Posterior vena cava (tissue), 2 donors: ENCODE results near the gene SNTG2. TPM values are rescaled to one million over a fixed set of nuclear protein-coding genes. Genes with fewer than 3 reads are reported as not detected.
"Not testable (repeated sequence)": the region's sequence is repeated elsewhere in the genome, so short reads cannot be mapped to it uniquely, and the experiment has no call there.

Experiments used
- DNase-seq: peaks from one replicate; pipeline ENCODE4 v3.0.0-alpha.2; 2020; ENCODE audit warnings: low spot score
- intact Hi-C, 2 donors: fragments of 100-400 bp; cut with DNase I; formaldehyde crosslinking; loops; one replicate each; pipeline versions ENCODE4 v1.14.1 to v1.14.2; 2022 to 2023
- total RNA-seq, 2 donors: library from RNA; stranded (reverse); fragmentation: NEBNext Ultra II Directional; extraction: Animal tissue kit (Norgen Biotek cat#: 25700); gene quantifications; one replicate each; pipeline ENCODE4 v1.2.1, GENCODE V29; 2021
- donor health status: DM: yes; HTN: yes; CAD: no.
- donor health status: DM: yes; HTN: yes; CAD: no.

The SNTG2 gene
- total RNA-seq, 2 donors from 2014 or later, result 5.2 to 6.2 TPM

DNA sequence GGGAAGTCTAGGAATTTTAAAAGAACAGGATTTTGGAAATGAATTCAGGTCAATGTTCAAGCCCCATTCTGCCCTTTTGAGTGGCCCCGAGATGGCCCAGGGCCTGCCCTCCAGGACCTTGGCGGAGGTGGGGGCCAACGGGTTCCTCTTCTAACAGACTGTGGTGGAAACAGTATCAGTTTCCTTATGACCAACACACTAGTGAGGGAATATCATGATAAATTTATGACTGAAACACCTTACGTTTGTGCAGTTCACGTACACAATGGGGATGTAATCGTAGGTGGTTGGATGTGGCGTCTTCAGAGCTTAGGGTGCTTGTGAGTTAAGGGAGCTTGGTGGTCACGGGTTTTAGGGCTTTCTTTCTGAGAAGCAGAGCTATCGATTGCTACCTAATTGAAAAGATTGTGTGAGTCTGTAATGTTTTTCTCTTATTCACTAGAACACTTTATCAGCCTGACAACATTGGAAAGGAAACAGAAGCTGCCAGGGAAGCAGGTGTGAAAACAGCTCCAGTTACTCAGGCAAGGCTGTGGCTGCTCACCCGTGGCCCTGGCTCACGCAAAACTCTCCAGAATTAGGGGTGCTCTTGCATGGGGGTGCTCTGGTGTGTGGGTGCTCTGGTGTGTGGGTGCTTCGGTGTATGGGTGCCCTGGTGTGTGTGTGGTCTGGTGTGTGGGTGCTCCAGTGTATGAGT, 165.3 kb downstream of the SNTG2 start:
- intact Hi-C loops, result no loop called here
- DNase-seq, result no peak

DNA sequence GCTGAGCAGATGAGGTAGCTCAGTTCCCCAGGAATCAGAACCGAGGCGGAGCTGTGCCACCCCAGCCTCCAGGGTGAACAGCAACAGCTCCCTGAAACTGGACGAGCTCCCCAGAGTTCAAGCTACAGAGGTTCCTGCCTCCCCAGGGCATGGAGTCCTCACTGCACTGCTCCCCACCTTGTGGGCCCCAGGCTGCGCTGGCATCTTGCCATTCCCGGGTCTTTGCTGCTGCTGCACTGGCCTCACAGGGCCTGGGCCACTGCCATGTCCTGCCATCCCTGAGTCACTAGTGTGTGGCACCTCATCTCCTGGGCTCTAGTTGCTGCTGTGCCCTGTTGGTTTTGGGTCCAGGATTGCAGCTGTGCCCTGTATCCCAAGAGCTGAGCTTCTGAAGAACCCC, 166.9 kb downstream of the SNTG2 start:
- intact Hi-C loops, result no loop called here
- DNase-seq, result no peak

DNA sequence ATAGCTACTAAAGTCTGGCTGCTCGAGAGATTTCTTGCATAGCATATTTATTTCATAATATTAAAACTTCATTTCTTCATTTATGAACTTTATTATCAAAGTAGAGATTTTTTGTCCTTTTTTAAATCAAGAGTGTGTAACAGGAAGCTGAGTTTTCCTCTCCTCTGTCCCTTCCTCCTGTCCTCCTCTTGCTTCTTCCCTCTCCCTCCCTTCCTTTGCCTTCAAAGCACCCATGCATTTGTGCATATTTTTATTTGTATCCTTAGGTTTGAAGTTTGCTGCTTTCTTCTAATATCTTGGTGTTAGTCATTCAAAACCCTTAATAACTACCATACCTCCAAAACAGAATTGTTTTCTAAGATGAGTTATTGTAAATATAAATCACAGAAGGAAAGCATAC, 174.6 kb downstream of the SNTG2 start:
- intact Hi-C loops, result no loop called here
- no peak for DNase-seq

DNA sequence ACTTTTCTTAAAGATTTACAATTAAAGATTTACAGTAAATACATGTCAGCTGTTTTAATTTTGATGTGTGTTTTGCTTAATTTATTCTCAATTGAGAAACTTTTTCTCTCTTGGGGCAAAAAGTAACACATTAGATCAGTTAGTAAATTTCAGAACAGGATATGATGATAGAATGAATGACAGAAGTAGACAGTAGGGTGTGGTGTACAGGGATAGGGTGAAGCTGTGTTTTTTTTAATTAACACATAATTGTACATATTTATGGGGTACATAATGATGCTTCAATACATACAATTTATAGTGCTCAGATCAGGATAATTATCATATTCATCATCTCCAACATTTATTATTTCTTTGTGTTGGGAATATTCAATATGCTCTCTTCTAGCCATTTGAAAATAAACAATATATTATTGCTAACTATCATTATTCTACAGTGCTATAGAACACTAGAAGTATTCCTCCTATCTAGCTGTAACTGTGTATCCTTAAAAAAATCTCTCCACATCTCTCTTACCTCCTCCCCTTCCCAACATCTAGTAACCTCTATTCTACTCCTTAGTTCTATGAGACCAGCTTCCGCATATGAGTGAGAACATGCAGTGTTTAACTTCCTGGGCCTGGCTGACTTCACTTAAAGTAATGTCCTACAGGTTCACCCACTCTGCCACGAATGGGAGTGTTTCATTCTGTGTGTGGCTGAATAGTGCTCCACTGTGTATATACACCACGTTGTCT, 175.2 kb downstream of the SNTG2 start:
- no peak for DNase-seq
- intact Hi-C loops, result no loop called here

DNA sequence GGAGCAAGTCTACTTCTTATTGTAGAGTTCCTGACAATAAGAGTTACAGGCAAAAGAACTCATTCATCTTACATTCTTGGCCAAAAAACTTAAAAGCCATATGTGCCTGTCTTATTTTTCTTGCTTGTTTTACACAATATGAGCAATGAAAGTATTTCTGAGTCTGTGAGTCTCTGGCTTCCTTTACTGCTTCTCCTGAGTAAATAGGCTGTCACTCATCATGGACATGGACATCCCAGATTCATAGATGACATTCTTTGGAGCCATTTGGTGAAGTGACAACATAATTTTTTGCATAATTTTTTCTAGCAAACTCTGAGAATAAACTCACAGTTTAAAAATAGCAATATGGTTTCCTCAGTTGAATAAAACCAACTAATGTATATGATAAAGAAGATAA, 179.3 kb downstream of the SNTG2 start:
- intact Hi-C loops, result no loop called here

DNA sequence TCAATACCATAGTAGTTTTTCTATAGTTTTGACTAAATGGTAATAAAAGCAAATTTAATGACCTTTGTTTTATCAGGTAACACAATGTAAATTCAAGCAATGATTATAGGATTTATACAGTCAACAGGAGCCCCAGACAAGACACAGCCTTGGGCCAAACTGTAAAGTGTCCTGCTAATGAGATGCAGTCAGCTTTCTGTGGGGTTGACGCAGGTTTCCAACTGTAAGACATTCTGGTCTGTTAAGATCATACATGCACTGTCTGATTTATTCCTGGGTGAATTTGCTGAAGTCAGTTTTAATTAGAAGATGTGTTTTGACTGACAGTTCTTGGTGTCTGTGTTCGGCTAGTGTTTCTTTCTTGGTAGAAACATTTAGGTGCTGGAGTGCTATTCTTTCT, 180.3 kb downstream of the SNTG2 start:
- intact Hi-C loops, result no loop called here
- no peak for DNase-seq

More for the DNA sequence above, 179.3 kb downstream of the SNTG2 start:
- no peak for DNase-seq

DNA sequence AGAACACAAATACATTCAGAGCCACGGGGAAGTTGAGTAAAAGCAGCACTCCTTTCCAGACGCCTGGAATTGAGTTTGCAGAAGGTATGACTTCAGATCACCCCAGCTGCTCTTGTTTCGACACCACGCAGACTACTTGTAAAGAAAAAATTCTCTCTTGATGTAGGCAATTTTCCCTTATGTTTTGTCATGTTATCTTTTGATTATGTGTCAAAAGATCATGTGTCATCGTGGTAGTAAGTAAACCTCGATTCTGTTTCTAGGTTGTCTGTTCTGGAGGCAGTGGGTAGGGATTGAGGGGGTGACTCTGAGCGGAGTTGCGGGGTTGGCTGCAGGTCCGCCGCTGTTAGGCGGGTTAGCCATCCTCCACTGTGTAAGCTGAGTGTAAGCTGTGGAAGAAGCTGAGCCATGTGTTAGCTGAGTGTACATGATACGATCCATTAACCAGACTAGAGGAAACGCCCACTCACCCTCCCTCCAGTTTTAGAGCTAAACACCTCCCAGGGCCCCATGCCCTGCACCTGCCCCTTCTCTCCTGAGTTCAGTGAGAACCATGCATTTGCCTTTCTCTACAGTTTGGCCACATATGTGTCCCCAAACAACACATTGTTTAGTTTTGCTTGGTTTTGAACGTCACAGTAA, 181.8 kb downstream of the SNTG2 start:
- DNase-seq, result no peak
- intact Hi-C loops, result no loop called here

DNA sequence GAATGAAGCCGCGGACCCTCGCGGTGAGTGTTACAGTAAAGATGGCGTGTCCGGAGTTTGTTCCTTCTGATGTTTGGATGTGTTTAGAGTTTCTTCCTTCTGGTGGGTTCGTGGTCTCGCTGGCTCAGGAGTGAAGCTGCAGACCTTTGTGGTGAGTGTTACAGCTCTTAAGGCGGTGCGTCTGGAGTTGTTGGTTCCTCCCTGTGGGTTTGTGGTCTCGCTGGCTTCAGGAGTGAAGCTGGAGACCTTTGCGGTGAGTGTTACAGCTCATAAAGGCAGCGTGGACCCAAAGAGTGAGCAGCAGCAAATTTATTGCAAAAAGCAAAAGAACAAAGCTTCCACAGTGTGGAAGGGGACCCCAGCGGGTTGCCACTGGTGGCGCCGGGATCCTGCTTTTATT, 183.2 kb downstream of the SNTG2 start:
- intact Hi-C loops, DNase-seq: not testable (repeated sequence)

DNA sequence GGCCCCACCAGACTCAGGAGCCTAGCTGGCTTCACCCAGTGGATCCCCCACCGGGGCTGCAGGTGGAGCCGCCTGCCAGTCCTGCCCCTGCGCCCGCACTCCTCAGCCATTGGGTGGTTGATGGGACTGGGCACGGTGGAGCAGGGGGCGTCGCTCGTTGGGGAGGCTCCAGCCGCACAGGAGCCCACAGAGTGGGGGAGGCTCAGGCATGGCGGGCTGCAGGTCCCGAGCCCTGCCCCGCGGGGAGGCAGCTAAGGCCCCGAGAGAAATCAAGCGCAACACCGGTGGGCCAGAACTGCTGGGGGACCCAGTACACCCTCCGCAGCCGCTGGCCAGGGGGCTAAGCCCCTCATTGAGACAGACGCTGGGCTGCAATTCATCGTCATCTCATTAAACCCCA, 184.0 kb downstream of the SNTG2 start:
- intact Hi-C loops, result no loop called here
- DNase-seq, result no peak

DNA sequence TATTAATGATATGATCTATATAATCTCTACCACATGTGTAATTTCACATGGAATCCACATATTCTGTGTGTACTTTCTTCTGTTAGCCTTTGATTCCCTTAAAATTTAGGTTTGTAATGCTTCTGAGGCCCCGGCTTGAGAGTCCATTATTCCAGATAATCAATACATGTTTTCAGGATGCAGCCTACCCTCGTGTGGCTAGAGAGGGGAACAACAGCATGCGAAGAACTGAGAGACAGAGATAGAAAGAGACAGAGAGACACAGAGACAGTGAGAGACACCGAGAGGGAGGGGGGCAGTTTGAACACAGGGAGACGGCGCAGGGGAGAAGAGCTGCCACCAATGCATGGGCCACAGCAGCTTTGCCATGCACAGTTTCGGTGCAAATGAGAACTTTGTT, 185.4 kb downstream of the SNTG2 start:
- intact Hi-C loops, result no loop called here
- DNase-seq, result no peak

DNA sequence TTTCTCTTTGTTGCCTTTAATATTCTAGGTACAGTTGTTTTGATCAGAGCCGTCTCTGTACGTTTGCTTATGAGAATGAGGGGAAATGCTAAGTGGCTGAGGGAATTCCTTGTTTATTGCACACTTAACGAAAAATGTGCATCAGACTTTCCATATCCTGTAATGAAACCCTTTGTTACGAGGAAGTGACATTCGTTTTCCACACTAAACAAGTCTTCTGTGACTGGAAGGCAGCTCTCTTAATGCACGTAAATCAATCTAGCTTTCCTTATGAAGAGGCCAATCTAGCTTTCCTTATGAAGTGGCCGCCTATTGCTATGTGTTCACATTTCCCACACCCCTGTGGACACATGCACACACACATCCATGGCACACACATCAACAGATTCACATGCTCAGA, 186.2 kb downstream of the SNTG2 start:
- DNase-seq, result no peak
- intact Hi-C loops, result loop anchor here in 1 of 2 donors (1.0 kb wide), 1 partner anchor 18 kb away; no protein-coding TSS in a partner anchor

DNA sequence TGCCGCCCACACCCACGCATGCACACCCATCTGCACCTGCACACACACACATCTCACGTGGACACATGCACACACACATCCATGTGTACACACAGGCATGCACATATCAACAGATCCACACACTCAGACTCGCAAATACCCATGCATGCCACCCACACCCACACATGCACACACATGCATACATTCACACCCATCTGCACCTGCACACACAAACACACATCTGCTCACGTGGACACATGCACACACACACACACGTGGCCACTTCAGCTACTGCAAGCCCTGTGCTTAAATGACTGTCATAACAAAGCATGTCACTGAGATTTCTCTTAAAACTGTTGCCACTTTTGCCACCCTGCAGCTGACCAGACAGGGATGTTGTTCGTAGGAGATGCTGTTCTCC, 186.6 kb downstream of the SNTG2 start:
- DNase-seq, result no peak
- intact Hi-C loops, result loop anchor here in 1 of 2 donors (1.0 kb wide), 1 partner anchor 18 kb away; no protein-coding TSS in a partner anchor

DNA sequence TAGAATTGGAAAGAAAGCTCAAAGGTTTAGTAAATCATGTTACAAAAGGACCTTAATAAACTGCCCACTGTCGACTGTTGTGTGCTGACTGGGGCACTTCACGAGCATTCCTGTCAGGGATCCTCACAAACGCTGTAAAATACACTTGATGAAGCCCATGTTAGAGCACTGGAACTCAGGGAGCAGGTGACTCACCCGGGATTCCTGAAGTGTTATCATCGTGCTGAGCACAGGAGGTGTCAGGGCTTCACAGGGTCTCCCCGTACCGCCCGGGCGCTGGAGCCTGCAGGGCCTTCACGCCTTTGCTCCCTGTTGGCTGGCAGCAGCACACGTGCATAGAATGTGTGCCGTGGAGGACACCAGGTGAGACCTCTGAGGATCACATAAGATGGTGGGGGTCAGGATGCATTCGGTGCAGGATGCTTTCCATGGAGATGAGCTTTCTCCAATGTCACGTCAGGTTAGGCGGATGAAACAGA, 187.3 kb downstream of the SNTG2 start:
- intact Hi-C loops, result loop anchor here in 1 of 2 donors (1.0 kb wide), 1 partner anchor 19 kb away; no protein-coding TSS in a partner anchor
- no peak for DNase-seq

DNA sequence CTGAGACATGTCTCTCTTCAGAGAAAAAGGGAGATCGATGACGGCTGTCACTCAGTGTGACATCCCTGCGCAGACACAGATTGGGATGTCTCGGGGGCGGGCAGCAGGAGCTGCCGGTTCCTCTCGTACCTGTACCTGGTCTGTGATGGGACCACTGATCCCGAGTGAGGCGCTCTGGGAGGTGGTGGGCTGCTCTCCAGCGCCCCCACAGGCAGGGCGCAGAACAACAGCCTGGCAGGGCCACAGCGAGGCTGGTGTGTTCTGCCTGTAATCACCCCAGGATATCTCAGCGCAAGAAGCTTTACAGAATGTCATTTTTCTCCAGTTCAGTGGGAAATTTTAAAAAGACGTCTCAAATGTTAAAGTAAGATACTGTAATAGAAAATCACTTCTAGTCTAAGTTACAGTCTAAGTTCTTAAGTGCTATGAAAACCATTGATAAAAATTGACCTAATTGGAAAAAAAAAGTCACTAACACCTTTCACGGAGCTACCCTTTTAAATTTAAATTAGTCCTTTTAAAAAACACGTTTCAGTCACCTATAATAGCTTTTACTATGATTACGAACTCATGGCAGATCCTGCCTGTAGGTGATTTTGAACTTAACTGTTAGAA, 189.8 kb downstream of the SNTG2 start:
- DNase-seq, result no peak
- intact Hi-C loops, result no loop called here

DNA sequence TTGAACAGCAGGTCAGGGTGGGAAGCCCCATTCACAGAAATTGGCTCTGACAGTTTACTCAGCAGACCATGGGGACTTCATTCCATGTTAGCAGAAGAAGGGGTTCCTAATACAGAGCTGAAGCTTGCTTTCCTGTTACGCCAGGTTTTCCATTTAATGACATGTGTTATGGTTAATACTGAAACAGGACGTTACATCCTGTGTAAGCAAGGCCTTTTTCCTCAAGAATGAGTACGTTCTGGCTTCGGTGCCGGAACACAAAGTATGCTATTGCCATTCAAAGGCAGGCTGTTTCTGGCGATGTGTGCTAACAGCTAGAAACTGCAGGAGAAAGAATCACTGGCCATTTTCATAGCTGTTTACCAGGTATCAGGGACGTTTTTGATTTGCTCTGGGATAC, 190.4 kb downstream of the SNTG2 start:
- intact Hi-C loops, result no loop called here
- no peak for DNase-seq

DNA sequence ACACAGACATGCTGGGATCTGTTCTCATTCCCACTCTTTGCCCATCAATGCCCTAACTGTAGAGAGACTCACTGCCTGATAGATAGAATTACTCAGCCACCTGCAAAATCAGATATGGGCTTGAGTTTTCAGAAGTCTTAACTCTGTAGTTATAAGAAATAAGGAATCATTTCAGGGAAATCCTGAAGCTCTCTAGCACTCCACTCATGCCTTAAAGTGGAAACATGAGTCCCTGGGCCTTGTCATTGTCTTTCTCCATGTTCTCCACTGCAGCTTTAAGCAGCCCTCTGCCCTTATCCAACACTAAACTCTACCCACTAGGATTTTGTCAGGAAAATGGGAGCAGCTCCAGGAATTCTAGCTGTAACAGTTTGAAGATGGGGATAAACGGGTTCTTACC, 192.5 kb downstream of the SNTG2 start:
- DNase-seq, result no peak
- intact Hi-C loops, result no loop called here

DNA sequence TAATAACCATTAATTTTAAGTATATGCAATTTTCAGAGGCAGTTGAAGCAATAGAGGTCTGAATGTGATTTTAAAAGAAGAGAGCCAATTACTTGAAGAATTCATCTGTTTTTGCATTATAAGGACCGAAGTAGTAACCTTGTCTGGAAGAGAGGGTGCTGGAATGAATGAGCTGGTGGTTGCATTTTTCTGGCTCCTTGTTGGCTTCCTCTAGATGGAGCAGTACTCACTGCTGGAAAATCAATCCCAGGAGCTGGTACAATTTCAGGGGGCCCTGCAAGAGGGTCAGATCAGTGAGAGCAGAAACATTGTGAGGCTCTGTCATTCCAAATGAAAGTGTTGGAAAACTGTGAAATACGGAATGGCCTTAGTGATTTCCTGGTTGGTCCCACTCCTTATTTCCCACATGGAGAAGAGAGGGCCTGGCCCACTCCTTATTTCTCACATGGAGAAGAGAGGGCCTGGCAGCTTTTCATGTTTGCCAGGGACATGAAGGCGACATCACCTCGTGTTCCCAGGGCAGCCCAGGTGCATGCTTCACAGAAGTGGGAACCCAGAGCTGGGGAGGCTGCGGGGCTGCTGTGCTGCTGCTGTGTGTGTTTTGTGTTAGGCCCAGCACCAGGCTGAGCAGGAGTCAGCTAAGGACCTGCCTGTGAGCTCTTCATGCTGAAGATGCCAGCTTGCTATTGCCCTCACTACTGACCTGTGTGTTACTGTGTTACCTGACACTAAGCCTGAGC, 197.4 kb downstream of the SNTG2 start:
- intact Hi-C loops, result no loop called here
- no peak for DNase-seq

DNA sequence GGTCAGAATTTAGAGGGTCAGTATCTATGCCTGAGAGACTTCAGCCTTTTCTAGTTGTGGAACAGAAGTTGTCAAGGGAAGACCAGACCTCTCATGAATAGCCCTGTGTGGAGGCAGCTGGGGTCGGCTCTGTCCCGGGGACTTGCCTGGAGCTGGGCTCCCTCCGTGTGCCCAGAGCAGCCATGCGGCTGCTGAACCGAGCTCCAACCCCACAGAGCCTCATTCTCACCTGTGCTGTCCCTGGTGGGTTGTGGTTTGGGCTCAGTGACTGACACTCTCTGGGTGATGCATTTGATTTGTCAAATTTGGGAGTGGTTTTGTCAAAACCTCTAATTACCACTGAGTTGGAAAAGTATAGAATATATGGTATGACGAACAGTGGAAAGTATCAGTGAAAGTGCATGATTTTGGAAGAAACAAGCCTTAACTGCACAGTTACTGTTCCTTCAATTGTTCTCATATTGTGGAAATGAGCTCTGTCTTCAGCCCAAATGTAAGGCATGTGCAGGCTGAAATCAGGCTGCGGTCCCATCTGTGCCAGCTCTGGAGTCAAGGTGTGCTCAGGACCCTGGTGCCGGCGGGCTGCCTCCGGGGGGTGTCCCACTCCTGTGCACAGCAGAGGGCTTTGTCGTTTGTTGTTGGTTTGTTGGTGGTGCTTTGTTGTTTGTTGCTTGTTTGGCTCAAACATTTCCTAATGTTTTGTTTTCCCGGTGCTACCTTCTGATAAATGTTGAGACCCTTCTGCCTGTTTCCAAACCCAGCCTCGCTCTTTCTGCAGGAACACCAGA, 200.3 kb downstream of the SNTG2 start:
- no peak for DNase-seq
- intact Hi-C loops, result no loop called here
